ENCODE measurements around the gene RBBP4.
"Not testable (repeated sequence)": the region's sequence is repeated elsewhere in the genome, so short reads cannot be mapped to it uniquely, and the experiment has no call there.

Gene RBBP4

DNA sequence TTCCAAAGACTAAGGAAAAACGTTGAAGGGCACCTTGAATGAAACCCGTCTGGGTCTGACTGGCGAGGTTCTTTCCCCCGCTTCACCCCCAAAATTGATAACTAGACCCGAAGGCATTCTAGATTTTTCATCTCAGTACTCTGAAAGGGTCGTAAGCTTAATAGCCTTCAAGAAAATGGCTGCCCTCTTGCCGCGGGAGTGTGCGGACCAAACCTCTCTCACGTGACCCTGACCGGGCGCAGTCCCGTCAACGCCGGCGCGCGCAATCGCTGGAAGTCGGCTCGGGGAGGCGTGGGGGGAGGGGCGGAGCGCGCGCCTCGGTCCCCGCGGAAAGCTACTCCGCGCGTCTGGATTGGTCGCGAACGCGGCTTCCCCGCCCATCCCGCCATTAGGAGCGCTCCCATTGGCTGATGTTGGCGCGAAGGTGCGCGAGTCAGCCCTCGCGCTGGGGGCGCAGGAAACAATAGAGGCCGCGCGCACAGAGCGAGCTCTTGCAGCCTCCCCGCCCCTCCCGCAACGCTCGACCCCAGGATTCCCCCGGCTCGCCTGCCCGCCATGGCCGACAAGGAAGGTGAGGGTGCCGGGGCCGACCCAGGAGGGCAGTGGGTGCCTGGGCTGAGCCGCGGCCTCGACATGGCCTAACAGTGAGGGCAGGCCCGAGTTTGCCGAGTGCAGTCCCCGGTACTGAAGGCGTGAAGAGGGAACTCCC is at the start of gene RBBP4:
RBBP4 (plus strand) TSS at position 457 of the 709 bp plus-strand sequence; CDS start at position 556, 99 bp downstream.
- DNase-seq = peak; percentile 99

DNA sequence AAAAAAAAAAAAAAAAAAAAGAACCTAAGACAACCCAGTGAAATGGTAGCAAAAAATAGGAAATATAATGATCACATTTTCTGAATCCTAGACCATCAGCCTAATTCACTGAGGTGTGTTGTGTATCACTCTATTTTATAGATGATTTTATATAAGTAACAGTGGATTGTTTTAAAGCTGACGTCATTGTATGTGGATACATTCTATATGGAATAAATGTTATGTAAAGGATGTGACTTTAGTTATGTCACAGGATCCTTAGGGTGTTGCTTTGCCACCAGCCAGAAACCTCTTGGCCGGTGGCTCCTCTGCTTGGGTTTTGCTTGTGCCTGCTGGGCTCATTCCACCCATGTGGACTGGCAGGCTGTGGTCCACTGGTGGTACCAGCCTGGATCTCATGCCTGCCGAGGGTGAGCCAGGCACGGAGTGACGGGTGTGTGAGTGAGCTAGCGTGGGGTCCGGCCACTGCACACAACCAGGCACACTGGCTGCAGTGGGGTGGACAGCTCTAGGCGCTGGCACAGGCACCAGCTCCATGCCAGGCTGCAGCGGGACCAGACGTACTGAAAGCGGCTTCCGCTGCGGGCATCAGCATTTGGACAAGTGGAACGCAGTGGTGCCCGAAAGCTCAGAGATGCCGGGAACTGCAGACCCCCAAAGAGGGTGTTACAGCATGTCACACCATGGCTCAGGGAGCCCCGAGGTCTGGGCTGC is 45.1 kb upstream of the RBBP4 start:
- no peak for DNase-seq

DNA sequence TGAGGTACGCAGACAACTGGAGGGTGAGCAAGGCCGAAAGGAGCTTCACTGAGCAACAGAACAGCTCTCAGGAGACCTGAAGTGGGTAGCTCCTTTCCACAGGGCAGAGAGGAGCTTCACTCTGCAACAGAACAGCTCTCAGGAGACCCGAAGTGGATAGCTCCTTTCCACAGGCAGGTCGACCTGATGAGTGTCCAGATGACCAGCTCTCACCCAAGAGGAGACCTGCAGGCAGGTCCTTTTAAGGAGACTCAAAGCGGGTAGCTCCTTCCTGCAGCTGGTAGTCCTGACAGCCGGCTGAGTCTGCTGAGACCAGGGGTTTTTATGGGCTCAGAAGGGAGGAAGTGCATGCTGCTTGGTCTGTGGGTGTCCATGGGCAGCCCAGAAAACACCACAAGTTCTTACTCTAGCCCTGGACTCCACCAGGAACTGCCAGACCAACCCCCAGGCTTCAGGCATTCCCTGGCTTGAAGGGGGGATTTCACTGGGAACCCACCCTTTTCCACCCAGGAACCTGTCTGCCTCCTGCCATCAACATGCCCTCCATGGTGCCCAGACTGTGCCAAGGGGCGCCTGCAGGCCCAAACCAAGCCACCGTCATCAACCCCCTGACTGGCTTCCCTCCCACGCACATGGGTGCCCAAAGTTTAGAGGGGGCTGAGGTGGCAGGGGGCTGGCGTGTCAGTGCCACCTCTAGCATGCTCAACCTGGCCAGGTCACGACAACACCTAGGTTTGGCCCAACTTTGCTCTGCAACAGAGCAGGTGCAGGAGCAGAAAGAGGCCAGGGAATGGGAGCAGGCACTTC is 44.2 kb upstream of the RBBP4 start:
- DNase-seq = no peak

DNA sequence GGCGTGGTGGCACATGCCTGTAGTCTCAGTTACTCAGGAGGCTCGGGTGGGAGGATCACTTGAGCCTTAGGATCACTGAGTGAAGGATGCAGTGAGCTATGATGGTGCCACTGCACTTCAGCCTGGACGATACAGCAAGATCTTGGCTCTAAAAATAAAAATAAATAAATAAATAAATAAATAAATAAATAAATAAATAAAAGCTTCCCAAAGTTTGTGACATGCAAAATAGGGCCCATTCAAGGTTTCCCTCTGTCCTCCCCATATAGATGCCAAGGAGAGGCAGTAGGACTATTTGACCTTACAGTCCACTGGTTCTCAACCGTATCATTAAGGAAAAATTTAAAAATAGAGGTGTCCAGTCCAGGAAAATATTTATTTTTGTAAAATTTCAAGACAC is 41.8 kb upstream of the RBBP4 start:
- DNase-seq = no peak

DNA sequence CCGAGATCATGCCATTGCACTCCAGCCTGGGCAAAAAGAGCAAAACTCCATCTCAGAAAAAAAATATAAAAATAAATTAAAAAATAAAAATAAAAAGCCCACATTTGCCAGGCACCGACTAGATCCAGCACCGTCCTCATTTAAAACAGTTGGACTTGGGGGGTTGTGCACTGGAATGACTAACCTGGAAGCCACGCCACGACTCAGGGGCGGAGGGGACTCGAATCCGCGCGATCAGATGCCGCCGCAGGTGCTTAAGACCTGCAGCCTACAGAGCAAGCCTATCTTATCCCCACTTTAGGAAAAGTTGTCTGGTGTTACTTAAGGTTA is 39.2 kb upstream of the RBBP4 start:
- DNase-seq = no peak

DNA sequence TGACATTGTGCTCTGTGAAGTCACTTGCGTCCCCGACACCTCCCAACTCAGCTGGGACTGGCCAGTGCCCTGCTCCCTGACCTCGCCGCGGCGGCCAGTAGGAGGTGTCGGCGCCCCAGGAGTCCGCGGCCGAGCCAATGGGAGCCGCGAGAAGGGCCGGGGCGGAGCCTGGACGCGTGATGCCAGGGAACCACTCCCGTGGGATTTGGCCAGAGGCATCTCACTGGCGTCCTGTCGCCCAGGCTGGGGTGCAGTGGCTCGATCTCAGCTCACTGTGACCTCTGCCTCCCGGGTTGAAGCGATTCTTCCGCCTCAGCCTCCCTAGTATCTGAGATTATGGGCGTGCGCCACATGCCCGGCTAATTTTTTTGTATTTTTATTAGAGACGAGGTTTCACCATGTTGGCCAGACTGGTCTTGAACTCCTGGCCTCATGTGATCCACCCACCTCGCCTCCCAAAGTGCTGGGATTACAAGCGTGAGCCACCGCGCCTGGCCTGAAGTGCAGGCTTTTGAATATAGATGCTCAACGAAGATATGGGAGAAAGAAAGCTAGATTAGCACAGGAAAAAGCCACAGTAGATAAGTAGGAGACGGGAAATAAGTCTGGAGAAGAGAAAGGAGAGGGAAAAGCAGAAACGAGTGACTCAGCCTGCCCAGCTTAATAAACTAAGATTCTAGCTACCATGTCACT is 38.7 kb upstream of the RBBP4 start:
- peak; percentile 48 for DNase-seq

DNA sequence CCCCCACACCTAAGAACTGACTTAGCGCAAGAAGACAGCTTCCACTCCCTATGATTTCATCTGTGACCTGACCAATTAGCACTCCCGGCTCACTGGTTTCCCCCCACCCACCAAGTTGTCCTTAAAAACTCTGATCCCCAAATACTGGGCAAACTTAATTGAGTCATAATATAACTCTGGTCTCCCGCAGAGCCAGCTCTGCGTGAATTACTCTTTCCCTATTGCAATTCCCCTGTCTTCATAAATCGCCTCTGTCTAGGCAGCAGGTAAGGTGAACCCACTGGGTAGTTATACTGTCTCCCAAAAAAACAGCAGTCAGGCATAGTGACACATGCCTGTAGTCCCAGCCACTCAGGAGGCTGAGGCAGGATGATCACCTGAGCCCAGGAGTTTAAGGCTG is 37.5 kb upstream of the RBBP4 start:
- DNase-seq = no peak

DNA sequence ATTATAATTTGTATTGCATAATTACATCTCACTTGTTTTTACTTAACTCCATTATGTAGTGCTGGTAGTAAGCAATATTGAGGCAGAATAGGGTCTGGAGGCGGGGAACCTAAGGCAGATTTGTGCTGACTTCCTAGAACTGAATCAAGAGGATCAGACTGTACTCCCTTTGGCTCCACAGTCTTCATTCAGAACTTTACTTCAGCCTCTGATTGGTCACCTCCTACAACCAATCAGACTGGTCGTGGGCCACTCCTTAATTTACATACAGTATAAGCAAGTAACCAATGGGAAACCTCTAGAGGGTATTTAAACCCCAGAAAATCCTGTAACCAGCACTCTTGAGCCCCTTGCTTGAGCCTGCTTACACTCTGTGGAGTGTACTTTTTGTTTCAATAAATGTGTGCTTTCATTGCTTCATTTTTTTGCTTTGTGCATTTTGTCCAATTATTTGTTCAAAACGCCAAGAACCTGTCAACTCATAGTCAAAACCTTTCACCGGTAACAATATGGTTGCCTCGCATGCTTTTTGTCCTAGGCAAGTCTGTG is 32.3 kb upstream of the RBBP4 start:
- DNase-seq = no peak

DNA sequence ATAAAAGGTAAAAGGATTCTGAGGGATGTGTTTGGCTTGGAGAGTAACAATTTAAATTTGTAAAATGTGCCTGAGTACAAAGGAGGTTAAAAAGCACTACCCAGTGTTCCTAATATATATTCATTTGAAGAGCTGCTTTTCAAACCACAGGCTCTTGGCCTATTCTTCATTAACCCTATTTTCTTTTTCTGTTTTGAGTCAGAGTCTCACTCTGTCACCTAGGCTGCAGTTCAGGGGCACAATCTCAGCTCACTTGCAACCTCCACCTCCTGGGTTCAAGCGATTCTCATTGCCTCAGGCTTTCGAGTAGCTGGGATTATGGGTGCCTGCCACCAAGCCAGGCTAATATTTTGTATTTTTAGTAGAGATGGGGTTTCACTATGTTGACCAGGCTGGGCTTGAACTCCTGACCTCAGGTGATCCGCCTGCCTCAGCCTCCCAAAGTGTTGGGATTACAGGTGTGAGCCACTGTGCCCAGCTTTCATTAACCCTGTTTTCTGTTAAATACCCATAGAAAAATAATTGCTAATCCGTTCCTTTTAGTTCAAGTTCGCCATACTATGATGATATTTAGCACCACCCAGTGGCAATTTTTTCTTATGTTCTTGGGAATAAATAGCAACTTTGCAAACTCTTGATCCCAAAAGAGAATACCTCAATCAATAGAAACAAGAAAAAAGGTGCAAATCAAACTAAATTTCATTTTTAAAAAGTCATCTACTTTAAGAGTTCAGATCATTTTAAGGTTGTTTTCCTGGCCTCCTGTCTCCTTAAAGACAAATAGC is 31.1 kb upstream of the RBBP4 start:
- no peak for DNase-seq

DNA sequence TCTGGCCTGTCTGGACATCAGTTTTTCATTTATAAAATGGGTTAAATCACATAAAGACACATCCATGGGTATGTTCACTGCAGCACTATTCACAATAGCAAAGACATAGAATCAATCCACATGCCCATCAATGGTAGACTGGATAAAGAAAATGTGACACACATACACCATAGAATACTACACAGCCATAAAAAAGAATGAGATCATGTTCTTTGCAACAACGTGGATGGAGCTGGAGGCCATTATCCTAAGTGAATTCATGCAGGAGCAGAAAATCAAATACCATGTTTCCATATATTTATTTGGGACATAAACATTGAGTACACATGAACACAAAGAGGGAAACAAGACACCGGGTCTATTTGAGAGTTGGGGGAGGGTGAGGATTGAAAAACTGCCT is 28.8 kb upstream of the RBBP4 start:
- no peak for DNase-seq

DNA sequence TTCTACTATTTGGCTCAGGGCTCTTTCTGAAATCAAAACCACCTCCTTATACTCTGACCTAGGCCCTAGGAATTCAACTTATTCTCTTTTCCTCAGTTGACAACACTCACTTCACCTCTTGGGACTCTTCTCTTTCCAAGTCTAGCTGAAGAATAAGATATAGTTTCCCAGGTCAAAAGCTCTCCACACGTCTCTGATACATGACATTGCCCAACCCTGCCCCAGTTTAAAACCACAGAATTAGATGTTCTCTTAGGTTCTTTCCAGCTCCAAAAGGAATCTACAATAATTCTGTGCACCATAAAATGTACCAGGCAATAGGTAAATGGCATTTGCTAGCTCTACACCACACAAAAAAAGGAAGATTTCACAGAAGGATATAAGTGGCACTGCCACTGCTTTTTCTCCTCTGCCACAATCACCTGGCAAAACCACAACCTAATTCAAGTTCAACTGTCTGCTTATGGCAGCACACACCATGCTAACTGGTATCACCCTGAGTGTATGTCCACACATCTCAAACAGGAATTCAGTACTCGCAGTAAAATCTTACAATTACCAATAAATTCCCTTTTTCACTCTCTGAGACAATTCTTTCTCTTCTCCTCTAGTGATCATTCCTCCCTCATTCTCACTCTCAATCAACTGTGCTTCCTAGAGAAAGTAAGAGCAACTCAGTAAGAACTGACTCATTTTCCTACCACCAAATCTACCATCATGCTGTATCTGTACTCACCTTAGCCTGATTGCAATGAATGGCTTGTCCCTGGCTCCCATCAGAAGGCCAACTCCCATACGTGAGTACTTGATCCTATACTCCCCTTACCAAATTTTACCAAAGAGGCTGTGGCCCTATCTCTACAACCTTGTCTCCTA is 28.0 kb upstream of the RBBP4 start:
- peak; percentile 10 for DNase-seq

DNA sequence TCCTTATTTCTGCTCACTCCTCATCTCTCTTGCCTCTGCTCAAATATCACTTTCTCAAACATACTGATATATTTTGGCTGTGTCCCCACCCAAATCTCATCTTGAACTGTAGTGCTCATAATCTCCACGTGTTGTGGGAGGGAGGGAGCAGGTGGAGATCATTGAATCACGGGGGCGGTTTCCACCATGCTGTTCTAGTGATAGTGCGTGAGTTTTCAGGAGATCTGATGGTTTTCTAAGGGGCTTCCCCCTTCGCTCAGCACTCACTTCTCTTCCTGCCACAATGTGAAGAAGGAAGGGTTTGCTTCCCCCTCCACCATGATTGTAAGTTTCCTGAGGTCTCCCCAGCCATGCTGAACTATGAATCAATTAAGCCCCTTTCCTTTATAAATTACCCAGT is 27.2 kb upstream of the RBBP4 start:
- DNase-seq = no peak

DNA sequence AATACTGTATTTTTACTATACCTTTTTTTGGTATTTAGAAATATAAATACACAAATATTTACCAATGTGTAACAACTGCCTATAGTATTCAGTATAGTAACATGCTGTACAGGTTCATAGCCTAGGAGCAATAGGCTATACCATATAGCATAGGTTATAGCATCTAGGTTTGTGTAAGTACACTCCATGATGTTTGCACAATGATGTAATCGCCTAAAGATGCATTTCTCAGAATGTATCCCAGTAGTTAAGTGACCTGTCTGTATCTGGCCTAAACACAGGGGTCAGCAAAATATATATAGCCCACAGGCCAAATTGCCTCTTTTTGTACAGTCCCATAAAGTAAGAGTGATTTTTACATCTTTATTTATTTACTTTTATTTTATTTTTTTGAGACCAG is 24.8 kb upstream of the RBBP4 start:
- DNase-seq = no peak

DNA sequence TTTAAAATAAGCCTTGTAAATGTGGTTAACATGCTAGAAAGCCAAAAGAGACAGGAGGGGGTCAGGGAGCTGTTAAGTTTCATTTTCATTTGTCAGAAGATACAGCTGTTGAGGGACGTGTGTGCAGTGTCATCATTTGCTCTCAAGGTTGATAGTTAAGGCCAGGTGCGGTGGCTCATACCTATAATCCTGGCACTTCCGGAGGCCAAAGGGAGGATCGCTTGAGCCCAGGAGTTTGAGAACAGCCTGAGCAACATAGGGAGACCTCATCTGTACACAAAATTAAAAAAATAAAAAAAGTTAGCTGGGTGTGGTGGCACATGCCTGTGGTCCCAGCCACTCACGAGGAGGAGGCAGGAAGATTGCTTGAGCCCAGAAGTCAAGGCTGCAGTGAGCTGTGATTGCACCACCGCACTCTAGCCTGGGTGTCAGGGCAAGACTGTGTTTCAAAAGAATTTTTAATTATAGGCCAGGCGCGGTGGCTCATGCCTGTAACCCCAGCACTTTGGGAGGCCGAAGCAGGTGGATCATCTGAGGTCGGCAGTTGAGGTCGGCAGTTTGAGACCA is 23.3 kb upstream of the RBBP4 start:
- DNase-seq = peak; percentile 43

DNA sequence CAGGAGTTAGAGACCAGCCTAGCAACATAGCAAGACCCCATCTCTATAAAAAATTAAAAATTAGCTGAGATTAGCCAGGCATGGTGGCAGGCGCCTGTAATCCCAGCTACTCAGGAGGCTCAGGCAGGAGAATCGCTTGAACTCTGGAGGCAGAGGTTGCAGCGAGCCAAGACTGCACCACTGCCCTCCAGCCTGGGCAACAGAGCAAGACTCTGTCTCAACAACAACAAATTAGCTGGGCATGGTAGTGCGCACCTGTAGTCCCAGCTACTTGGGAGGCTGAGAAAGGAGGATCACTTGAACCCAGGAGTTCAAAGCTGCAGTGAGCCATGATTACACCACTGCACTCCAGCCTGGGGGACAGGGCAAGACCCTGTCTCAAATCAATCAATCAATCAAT is 20.8 kb upstream of the RBBP4 start:
- not testable (repeated sequence) for DNase-seq

DNA sequence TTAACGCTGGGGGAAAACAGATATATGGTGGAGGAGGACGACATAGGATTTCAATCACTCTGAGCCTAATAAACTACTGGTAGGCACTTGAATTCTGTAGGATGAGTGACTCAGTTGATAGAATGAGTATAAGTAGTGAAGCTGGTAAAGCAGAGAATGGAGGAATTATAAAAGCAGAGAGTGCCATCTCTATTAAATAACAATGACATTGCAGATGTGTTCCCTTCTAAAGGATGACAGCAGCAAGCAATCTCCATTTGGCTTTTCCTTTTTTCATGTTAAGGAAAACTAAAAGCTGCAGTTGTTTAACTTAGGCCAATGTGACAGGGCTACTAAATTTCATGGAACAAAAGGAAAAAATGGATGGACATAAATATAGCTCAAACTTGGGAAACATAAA is 18.2 kb upstream of the RBBP4 start:
- no peak for DNase-seq

DNA sequence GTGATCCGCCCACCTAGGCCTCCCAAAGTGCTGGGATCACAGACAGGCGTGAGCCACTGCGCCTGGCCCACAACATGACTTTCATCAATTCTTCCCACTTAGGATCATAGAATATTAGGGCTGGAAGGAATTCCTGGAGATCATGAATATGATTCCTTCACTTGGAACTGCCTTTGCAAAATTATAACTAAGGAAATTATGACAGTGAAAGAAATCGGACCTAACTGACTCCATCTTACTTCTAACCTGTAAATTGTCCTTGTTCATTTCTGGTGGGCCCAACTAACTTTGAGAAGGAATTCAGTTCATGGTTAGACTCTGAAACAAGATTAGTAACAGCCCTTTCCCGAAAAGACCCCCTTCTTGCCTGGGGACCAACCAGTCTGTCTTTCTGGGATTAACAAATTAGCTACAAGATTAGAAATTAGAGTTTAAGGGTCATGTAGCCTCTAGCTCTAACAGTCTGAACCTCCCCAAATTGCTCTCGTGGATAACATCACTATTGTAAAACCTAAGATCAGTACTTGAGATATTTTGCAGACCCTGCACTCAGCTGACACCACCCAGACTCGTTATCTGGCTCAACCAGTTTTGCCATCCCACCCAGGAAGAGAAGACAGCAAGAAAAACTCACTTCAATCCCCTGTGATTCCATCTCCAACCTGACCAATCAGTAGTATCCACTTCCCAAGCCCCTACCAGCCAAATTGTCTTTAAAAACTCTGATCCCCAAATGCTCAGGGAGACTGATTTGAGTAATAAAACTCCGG is 15.3 kb upstream of the RBBP4 start:
- no peak for DNase-seq

DNA sequence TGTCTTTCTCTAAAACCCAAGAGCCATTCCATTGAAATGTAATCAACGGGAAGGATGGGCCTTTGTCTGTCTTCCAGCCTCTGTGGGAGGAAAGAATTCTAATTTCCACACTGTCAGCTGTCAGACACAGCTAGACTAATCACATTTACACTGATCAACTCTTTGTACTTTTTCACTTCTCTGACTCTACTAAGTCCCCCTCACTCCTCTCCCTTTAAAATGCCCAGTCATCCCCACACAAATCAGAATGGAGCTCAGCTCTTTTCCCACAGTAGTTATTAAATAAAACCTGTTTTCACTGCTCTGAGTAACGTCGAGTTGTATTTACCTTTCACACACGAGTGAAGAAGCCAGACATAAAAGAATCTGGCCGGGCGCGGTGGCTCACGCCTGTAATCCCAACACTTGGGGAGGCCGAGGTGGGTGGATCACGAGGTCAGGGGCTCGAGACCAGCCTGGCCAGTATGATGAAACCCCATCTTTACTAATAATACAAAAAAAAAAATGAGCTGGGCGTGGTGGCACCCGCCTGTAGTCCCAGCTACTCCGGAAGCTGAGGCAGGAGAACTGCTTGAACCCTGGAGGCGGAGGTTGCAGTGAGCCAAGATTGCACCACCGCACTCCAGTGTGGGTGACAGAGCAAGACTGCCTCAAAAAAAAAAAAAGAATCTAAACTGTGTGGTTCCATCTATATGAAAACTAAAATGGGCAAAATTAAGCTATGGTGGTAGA is 13.9 kb upstream of the RBBP4 start:
- DNase-seq = no peak

DNA sequence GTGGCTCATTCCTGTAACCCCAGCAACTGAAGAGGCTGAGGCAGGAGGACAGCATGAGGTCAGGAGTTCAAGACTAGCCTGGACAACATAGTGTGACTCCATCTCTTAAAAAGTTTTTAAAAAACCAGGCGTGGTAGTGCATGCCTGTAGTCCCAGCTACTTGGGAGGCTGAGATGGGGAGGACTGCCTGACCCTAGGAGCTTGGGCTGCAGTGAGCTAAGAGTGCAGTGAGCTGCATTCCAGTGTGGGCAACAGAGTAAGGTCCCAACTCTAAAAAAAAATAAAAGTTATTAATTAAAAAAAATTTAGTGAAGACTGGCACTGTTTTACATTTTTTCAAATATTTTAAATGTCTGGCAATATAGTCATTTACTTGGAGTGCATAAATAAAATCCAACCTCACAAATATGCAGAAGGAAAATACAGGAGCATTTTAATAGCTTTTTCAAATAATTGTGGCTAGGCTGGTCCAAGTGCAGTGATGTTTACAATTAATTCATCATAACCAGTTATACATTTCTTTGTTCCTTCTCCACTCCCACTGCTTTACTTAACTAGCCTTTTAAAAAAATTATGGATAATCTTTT is 11.4 kb upstream of the RBBP4 start:
- DNase-seq = no peak
